ENCODE measurements around the gene MSANTD2.
A peak's percentile ranks its signal among the peaks of the same experiment; 100 is the strongest.

The MSANTD2 gene

GRCh38 chr11:124800226-124800929 is at the start of gene MSANTD2:
Gene MSANTD2 (minus strand): TSS chr11:124800406. CDS start chr11:124800380, 26 bp downstream.
- DNase-seq = peak; percentile 81

- DNase-seq = no peak
These were observed 46.0 kb upstream of the MSANTD2 start for GRCh38 chr11:124846070-124846673.

- no peak for DNase-seq
These were observed 44.5 kb upstream of the MSANTD2 start for GRCh38 chr11:124844664-124845079.

- no peak for DNase-seq
These were observed 43.4 kb upstream of the MSANTD2 start for GRCh38 chr11:124843616-124843910.

- DNase-seq = no peak
These were observed 42.1 kb upstream of the MSANTD2 start for GRCh38 chr11:124842305-124842704.

- no peak for DNase-seq
These were observed 41.6 kb upstream of the MSANTD2 start for GRCh38 chr11:124841840-124842239.

- no peak for DNase-seq
These were observed 41.0 kb upstream of the MSANTD2 start for GRCh38 chr11:124841201-124841600.

- DNase-seq = no peak
These were observed 40.5 kb upstream of the MSANTD2 start for GRCh38 chr11:124840666-124841065.

GRCh38 chr11:124839972-124840621 is 39.9 kb upstream of the MSANTD2 start:
- no peak for DNase-seq

GRCh38 chr11:124839128-124839971 is 39.1 kb upstream of the MSANTD2 start:
- DNase-seq = peak; percentile 9

- no peak for DNase-seq
These were observed 38.6 kb upstream of the MSANTD2 start for GRCh38 chr11:124838805-124839127.

- DNase-seq = peak; percentile 12
These were observed 37.3 kb upstream of the MSANTD2 start for GRCh38 chr11:124837491-124837856.

GRCh38 chr11:124835918-124836317 is 35.7 kb upstream of the MSANTD2 start:
- DNase-seq = no peak

GRCh38 chr11:124834526-124835180 is 34.4 kb upstream of the MSANTD2 start:
- DNase-seq = no peak

- DNase-seq = no peak
These were observed 32.4 kb upstream of the MSANTD2 start for GRCh38 chr11:124832571-124832970.

- DNase-seq = no peak
These were observed 31.7 kb upstream of the MSANTD2 start for GRCh38 chr11:124831897-124832296.

- no peak for DNase-seq
These were observed 30.5 kb upstream of the MSANTD2 start for GRCh38 chr11:124830749-124831148.

- no peak for DNase-seq
These were observed 29.8 kb upstream of the MSANTD2 start for GRCh38 chr11:124829986-124830385.

GRCh38 chr11:124825876-124826275 is 25.7 kb upstream of the MSANTD2 start:
- no peak for DNase-seq

GRCh38 chr11:124823512-124824376 is 23.5 kb upstream of the MSANTD2 start:
- no peak for DNase-seq

- no peak for DNase-seq
These were observed 22.0 kb upstream of the MSANTD2 start for GRCh38 chr11:124821995-124822730.
